ENCODE measurements around the gene CNIH3.
"Not testable (repeated sequence)": the region's sequence is repeated elsewhere in the genome, so short reads cannot be mapped to it uniquely, and the experiment has no call there.

Gene CNIH3

GRCh38 chr1:224710196-224710595 is 94.1 kb downstream of the CNIH3 start:
- H3K36me3 ChIP-seq (ENCODE audit: control insufficient read depth, low read length) = no peaks in the 10 kb centered on the region
- no peak for TF ChIP-seq CTCF (IDR thresholded peaks at IDR 0.05; ENCODE audit: low read depth, low read length, poor library complexity, severe bottlenecking)
- TF ChIP-seq EZH2phosphoT487 (IDR thresholded peaks at IDR 0.05; ENCODE audit: borderline replicate concordance, low read length) = no peak
- no peaks in the 10 kb centered on the region for H3K4me1 ChIP-seq (ENCODE audit: control insufficient read depth, low read length)
- no peak overlapping the region for H3K4me3 ChIP-seq (ENCODE audit: low read length)
- H3K9me3 ChIP-seq (ENCODE audit: control insufficient read depth, insufficient read depth, low read length) = no peaks in the 10 kb centered on the region
- H3K27me3 ChIP-seq (ENCODE audit: control insufficient read depth, low read length) = no peaks in the 10 kb centered on the region
- no peak overlapping the region for H3K27ac ChIP-seq (ENCODE audit: low read depth, low read length)
- H3K4me2 ChIP-seq (ENCODE audit: low read length) = no peak overlapping the region
- no peaks in the 10 kb centered on the region for H3K9me2 ChIP-seq (replicated peaks; ENCODE audit: control insufficient read depth, low read length)
- no peaks in the 10 kb centered on the region for H4K20me1 ChIP-seq (ENCODE audit: control insufficient read depth, insufficient read depth, low read depth, low read length)
- H3F3A ChIP-seq (ENCODE audit: control insufficient read depth, insufficient read depth) = no peaks in the 10 kb centered on the region
- no peaks in the 10 kb centered on the region for H3K79me2 ChIP-seq (ENCODE audit: control insufficient read depth, low read length)

- H3K4me2 ChIP-seq (ENCODE audit: low read length); H3K4me3 ChIP-seq (ENCODE audit: low read length); H3K27me3 ChIP-seq (ENCODE audit: control insufficient read depth, low read length); H3K9me2 ChIP-seq (replicated peaks; ENCODE audit: control insufficient read depth, low read length); H3K36me3 ChIP-seq (ENCODE audit: control insufficient read depth, low read length); H3K79me2 ChIP-seq (ENCODE audit: control insufficient read depth, low read length); H3F3A ChIP-seq (ENCODE audit: control insufficient read depth, insufficient read depth); H4K20me1 ChIP-seq (ENCODE audit: control insufficient read depth, insufficient read depth, low read depth, low read length); H3K4me1 ChIP-seq (ENCODE audit: control insufficient read depth, low read length); H3K9me3 ChIP-seq (ENCODE audit: control insufficient read depth, insufficient read depth, low read length); H3K27ac ChIP-seq (ENCODE audit: low read depth, low read length): not testable (repeated sequence)
Observed at GRCh38 chr1:224711231-224711756, 95.2 kb downstream of the CNIH3 start.

GRCh38 chr1:224711876-224712275 is 95.8 kb downstream of the CNIH3 start:
- Histone ChIP-seq H4K20me1 (ENCODE audit: control insufficient read depth, insufficient read depth, low read depth, low read length) (no peaks in the 10 kb centered on the region), H3K36me3 (ENCODE audit: control insufficient read depth, low read length) (no peaks in the 10 kb centered on the region)

GRCh38 chr1:224713228-224713627 is 97.1 kb downstream of the CNIH3 start:
- no peak overlapping the region for H3K4me2 ChIP-seq (ENCODE audit: low read length)
- no peaks in the 10 kb centered on the region for H3K9me2 ChIP-seq (replicated peaks; ENCODE audit: control insufficient read depth, low read length)
- H3K36me3 ChIP-seq (ENCODE audit: control insufficient read depth, low read length) = no peaks in the 10 kb centered on the region
- H3F3A ChIP-seq (ENCODE audit: control insufficient read depth, insufficient read depth) = no peaks in the 10 kb centered on the region
- H3K9me3 ChIP-seq (ENCODE audit: control insufficient read depth, insufficient read depth, low read length) = no peaks in the 10 kb centered on the region
- no peak for TF ChIP-seq CTCF (IDR thresholded peaks at IDR 0.05; ENCODE audit: low read depth, low read length, poor library complexity, severe bottlenecking)
- no peak for TF ChIP-seq EZH2phosphoT487 (IDR thresholded peaks at IDR 0.05; ENCODE audit: borderline replicate concordance, low read length)
- H3K4me1 ChIP-seq (ENCODE audit: control insufficient read depth, low read length) = no peaks in the 10 kb centered on the region
- H3K27ac ChIP-seq (ENCODE audit: low read depth, low read length) = no peak overlapping the region
- H3K27me3 ChIP-seq (ENCODE audit: control insufficient read depth, low read length) = no peaks in the 10 kb centered on the region
- H3K79me2 ChIP-seq (ENCODE audit: control insufficient read depth, low read length) = no peaks in the 10 kb centered on the region
- no peak overlapping the region for H3K4me3 ChIP-seq (ENCODE audit: low read length)
- H4K20me1 ChIP-seq (ENCODE audit: control insufficient read depth, insufficient read depth, low read depth, low read length) = no peaks in the 10 kb centered on the region

More at GRCh38 chr1:224711876-224712275, 95.8 kb downstream of the CNIH3 start:
- H3K9me2 ChIP-seq (replicated peaks; ENCODE audit: control insufficient read depth, low read length) = no peaks in the 10 kb centered on the region
- H3K27ac ChIP-seq (ENCODE audit: low read depth, low read length) = no peak overlapping the region
- no peaks in the 10 kb centered on the region for H3F3A ChIP-seq (ENCODE audit: control insufficient read depth, insufficient read depth)
- H3K4me3 ChIP-seq (ENCODE audit: low read length) = no peak overlapping the region
- no peaks in the 10 kb centered on the region for H3K9me3 ChIP-seq (ENCODE audit: control insufficient read depth, insufficient read depth, low read length)
- TF ChIP-seq EZH2phosphoT487 (IDR thresholded peaks at IDR 0.05; ENCODE audit: borderline replicate concordance, low read length) (no peak), CTCF (IDR thresholded peaks at IDR 0.05; ENCODE audit: low read depth, low read length, poor library complexity, severe bottlenecking) (no peak)
- no peaks in the 10 kb centered on the region for H3K4me1 ChIP-seq (ENCODE audit: control insufficient read depth, low read length)
- no peaks in the 10 kb centered on the region for H3K27me3 ChIP-seq (ENCODE audit: control insufficient read depth, low read length)
- H3K4me2 ChIP-seq (ENCODE audit: low read length) = no peak overlapping the region
- no peaks in the 10 kb centered on the region for H3K79me2 ChIP-seq (ENCODE audit: control insufficient read depth, low read length)
